Muscle of leg (tissue), 11 donors: ENCODE results near the gene AGAP1. TPM values are rescaled to one million over a fixed set of nuclear protein-coding genes. Genes with fewer than 3 reads are reported as not detected.

Source experiments
- DNase-seq: peaks from one replicate; pipeline ENCODE4 v3.0.0; 2013
- H3K27ac ChIP-seq: one replicate; pipeline ENCODE4 v1.5.1; 2013; ENCODE audit warnings: mild to moderate bottlenecking, low read length, control low read depth
- H3K27me3 ChIP-seq: one replicate; pipeline ENCODE4 v1.6.1; 2013; ENCODE audit warnings: low read length; ENCODE audit not compliant: control insufficient read depth, insufficient read depth
- H3K36me3 ChIP-seq: one replicate; pipeline ENCODE4 v1.6.1; 2013; ENCODE audit warnings: low read length; ENCODE audit not compliant: control insufficient read depth, insufficient read depth
- H3K4me1 ChIP-seq: one replicate; pipeline ENCODE4 v1.6.1; 2013; ENCODE audit warnings: low read length; ENCODE audit not compliant: control insufficient read depth, insufficient read depth
- H3K4me3 ChIP-seq: one replicate; pipeline ENCODE4 v1.5.1; 2013; ENCODE audit warnings: low read length, control low read depth
- H3K9me3 ChIP-seq: replicated peaks from 2 replicates; pipeline ENCODE4 v1.6.1; 2013; ENCODE audit warnings: low read depth, low read length; ENCODE audit not compliant: control insufficient read depth
- WGBS: methylation state at CpG from one replicate; pipeline ENCODE4 v1.1.5; 2013; ENCODE audit warnings: missing lambda C conversion rate; ENCODE audit not compliant: insufficient coverage; 5-methylcytosine and 5-hydroxymethylcytosine counted together
- polyA plus RNA-seq, 8 donors: library from polyadenylated mRNA; unstranded; fragments of 120-200 nt; gene quantifications; one replicate each; pipeline versions ENCODE4 v1.2.1 to v1.2.3, GENCODE V29; 2013; ENCODE audit warnings: inconsistent platforms in 1 of 8, low replicate concordance in 1 of 8; ENCODE audit not compliant: insufficient read length in 8 of 8, insufficient read depth in 1 of 8
- total RNA-seq: library from RNA; stranded (reverse); fragments of 120-200 nt; gene quantifications from one replicate; pipeline ENCODE4 v1.2.4, GENCODE V29; 2013

The AGAP1 gene
- total and polyA plus RNA-seq, 9 donors, result 19.1 to 32.0 (median 26.8) TPM

- no peak for DNase-seq
- no peaks in the 10 kb centered on the region for H3K4me1 ChIP-seq
- no peaks in the 10 kb centered on the region for H3K9me3 ChIP-seq
- no peak overlapping the region for H3K27ac ChIP-seq
- 82% methylated on average over 12 of the region's 30 CpGs for WGBS
- H3K4me3 ChIP-seq, result no peak overlapping the region
- H3K36me3 ChIP-seq, result peaks cover 21% of the 10 kb centered on the region
- H3K27me3 ChIP-seq, result no peaks in the 10 kb centered on the region
These were observed 271.5 kb downstream of the AGAP1 start for GRCh38 chr2:235765181-235765820.

- Histone ChIP-seq H3K27ac (no peak overlapping the region), H3K9me3 (no peaks in the 10 kb centered on the region), H3K36me3 (peaks cover 25% of the 10 kb centered on the region), H3K27me3 (no peaks in the 10 kb centered on the region), H3K4me3 (no peak overlapping the region), H3K4me1 (no peaks in the 10 kb centered on the region)
- DNase-seq, result peak; percentile 93
- 14% methylated on average over 1 of the region's 7 CpGs for WGBS
These were observed 272.4 kb downstream of the AGAP1 start for GRCh38 chr2:235766278-235766677.

- peaks cover 22% of the 10 kb centered on the region for H3K36me3 ChIP-seq
- no peaks in the 10 kb centered on the region for H3K4me1 ChIP-seq
- no peaks in the 10 kb centered on the region for H3K9me3 ChIP-seq
- no peak overlapping the region for H3K27ac ChIP-seq
- no peaks in the 10 kb centered on the region for H3K27me3 ChIP-seq
- 92% methylated on average over 12 of the region's 13 CpGs for WGBS
- no peak for DNase-seq
- H3K4me3 ChIP-seq, result no peak overlapping the region
These were observed 274.8 kb downstream of the AGAP1 start for GRCh38 chr2:235768606-235769005.

GRCh38 chr2:235769046-235769445, 275.2 kb downstream of the AGAP1 start:
- no peaks in the 10 kb centered on the region for H3K27me3 ChIP-seq
- DNase-seq, result no peak
- H3K36me3 ChIP-seq, result peaks cover 18% of the 10 kb centered on the region
- H3K4me3 ChIP-seq, result no peak overlapping the region
- WGBS, result 93% methylated on average over 6 of the region's 7 CpGs
- no peaks in the 10 kb centered on the region for H3K9me3 ChIP-seq
- no peaks in the 10 kb centered on the region for H3K4me1 ChIP-seq
- no peak overlapping the region for H3K27ac ChIP-seq

GRCh38 chr2:235770909-235771820, 277.3 kb downstream of the AGAP1 start:
- no peak for DNase-seq
- Histone ChIP-seq H3K27me3 (no peaks in the 10 kb centered on the region), H3K4me1 (no peaks in the 10 kb centered on the region), H3K4me3 (no peak overlapping the region), H3K27ac (no peak overlapping the region), H3K9me3 (no peaks in the 10 kb centered on the region), H3K36me3 (peaks cover 20% of the 10 kb centered on the region)
- 93% methylated on average over 17 of the region's 23 CpGs for WGBS

GRCh38 chr2:235773188-235773928, 279.5 kb downstream of the AGAP1 start:
- no peaks in the 10 kb centered on the region for H3K27me3 ChIP-seq
- H3K4me1 ChIP-seq, result no peaks in the 10 kb centered on the region
- DNase-seq, result no peak
- H3K9me3 ChIP-seq, result no peaks in the 10 kb centered on the region
- WGBS, result 100% methylated on average over 1 of the region's 9 CpGs
- H3K36me3 ChIP-seq, result peaks cover 23% of the 10 kb centered on the region
- H3K27ac ChIP-seq, result no peak overlapping the region
- H3K4me3 ChIP-seq, result no peak overlapping the region

GRCh38 chr2:235774153-235774870, 280.5 kb downstream of the AGAP1 start:
- H3K27ac ChIP-seq, result no peak overlapping the region
- H3K36me3 ChIP-seq, result peaks cover 31% of the 10 kb centered on the region
- WGBS, result 73% methylated on average over 4 of the region's 15 CpGs

GRCh38 chr2:235776531-235776930, 282.7 kb downstream of the AGAP1 start:
- no peaks in the 10 kb centered on the region for H3K9me3 ChIP-seq
- DNase-seq, result no peak
- H3K27ac ChIP-seq, result no peak overlapping the region
- H3K4me1 ChIP-seq, result no peaks in the 10 kb centered on the region
- H3K36me3 ChIP-seq, result peaks cover 30% of the 10 kb centered on the region
- H3K4me3 ChIP-seq, result no peak overlapping the region
- H3K27me3 ChIP-seq, result no peaks in the 10 kb centered on the region
- 91% methylated on average over 14 of the region's 14 CpGs for WGBS

More at GRCh38 chr2:235774153-235774870, 280.5 kb downstream of the AGAP1 start:
- H3K4me1 ChIP-seq, result no peaks in the 10 kb centered on the region
- no peak for DNase-seq
- no peak overlapping the region for H3K4me3 ChIP-seq
- H3K9me3 ChIP-seq, result no peaks in the 10 kb centered on the region
- no peaks in the 10 kb centered on the region for H3K27me3 ChIP-seq

- Histone ChIP-seq H3K9me3 (no peaks in the 10 kb centered on the region), H3K27me3 (no peaks in the 10 kb centered on the region), H3K4me3 (no peak overlapping the region), H3K36me3 (peaks cover 25% of the 10 kb centered on the region), H3K4me1 (no peaks in the 10 kb centered on the region), H3K27ac (no peak overlapping the region)
- 38% methylated on average over 6 of the region's 8 CpGs for WGBS
- peak; percentile 65 for DNase-seq
These were observed 285.6 kb downstream of the AGAP1 start for GRCh38 chr2:235779444-235779896.
